ENCODE data around the gene RBP4.
"Not testable (repeated sequence)": the region's sequence is repeated elsewhere in the genome, so short reads cannot be mapped to it uniquely, and the experiment has no call there.

RBP4 gene

DNA sequence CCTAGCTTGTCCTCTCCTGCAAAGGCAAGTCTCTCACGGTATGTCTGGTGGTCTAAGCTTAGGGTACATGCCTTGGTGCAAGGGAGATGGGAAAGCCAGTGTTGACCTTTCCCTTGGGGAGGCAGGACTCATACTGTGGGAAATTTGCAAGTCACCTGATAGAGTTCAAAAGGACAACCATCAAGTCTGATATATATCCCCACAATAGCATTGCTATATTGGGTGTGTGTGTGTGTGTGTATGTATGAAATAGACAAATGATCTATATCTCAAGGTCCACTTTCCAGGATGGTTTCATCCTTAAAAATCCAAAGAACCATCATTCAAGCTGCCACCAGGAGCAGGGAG, 46.7 kb downstream of the RBP4 start:
- H3K4me3 ChIP-seq (ENCODE audit: low read depth, low read length) = no peak overlapping the region
- no peaks in the 10 kb centered on the region for H3K36me3 ChIP-seq (ENCODE audit: control insufficient read depth, insufficient read depth, low read length)
- H3K9me3 ChIP-seq (ENCODE audit: control insufficient read depth, insufficient read depth, low read length) = no peaks in the 10 kb centered on the region
- no peaks in the 10 kb centered on the region for H3K27me3 ChIP-seq (ENCODE audit: control insufficient read depth, insufficient read depth, low read length)
- peaks cover 5% of the 10 kb centered on the region for H3K4me1 ChIP-seq (ENCODE audit: control insufficient read depth, insufficient read depth, low read length)
- H3K9ac ChIP-seq (ENCODE audit: low read depth, low read length) = no peak overlapping the region

DNA sequence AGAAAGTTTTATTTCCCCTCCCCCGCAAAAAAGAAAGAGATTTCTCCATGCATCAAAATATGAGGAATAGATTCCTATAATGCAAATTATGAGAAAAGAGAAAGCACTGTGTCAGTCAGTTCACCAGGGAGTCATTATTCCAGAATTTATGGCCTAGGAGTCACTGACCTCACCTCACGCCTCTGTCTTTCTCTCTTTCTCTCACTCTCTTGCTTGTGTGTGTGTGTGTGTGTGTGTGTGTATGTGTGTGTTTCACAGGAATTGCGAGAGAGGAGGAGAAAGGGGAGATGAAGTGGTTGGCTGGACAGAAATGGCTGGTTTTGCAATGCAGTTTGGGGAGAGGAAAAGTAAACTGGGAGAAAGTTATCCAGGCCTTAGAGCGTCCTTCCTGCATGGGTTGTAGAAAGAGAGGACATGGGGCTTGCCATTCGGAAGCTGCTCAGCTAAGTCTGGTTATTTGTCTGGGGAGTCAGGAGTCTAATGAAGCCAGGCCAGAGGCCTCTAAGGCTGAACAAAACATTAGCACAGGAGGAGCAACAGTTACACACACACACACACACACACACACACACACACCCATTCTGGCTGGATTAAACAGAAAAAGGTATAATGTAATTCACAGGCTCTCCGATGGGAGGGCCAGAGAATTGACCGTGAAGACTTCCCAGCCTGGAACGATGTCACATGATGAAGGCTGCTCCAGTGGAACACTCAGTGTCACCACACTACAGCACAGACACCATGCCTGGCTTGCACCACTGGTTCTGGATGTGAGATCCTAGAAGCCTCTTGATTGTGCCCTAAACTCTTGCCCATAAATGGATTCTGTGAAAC, 47.3 kb downstream of the RBP4 start:
- no peak overlapping the region for H3K9ac ChIP-seq (ENCODE audit: low read depth, low read length)
- no peaks in the 10 kb centered on the region for H3K36me3 ChIP-seq (ENCODE audit: control insufficient read depth, insufficient read depth, low read length)
- H3K4me1 ChIP-seq (ENCODE audit: control insufficient read depth, insufficient read depth, low read length) = peaks cover 5% of the 10 kb centered on the region
- no peaks in the 10 kb centered on the region for H3K9me3 ChIP-seq (ENCODE audit: control insufficient read depth, insufficient read depth, low read length)
- H3K4me3 ChIP-seq (ENCODE audit: low read depth, low read length) = no peak overlapping the region
- H3K27me3 ChIP-seq (ENCODE audit: control insufficient read depth, insufficient read depth, low read length) = no peaks in the 10 kb centered on the region

- H3K4me3 ChIP-seq (ENCODE audit: low read depth, low read length) = no peak overlapping the region
Measured at GRCh38 chr10:93552780-93553179, 48.3 kb downstream of the RBP4 start.

GRCh38 chr10:93550606-93551005, 50.4 kb downstream of the RBP4 start:
- no peak overlapping the region for H3K9ac ChIP-seq (ENCODE audit: low read depth, low read length)
- H3K9me3 ChIP-seq (ENCODE audit: control insufficient read depth, insufficient read depth, low read length) = no peaks in the 10 kb centered on the region
- H3K36me3 ChIP-seq (ENCODE audit: control insufficient read depth, insufficient read depth, low read length) = no peaks in the 10 kb centered on the region
- H3K4me1 ChIP-seq (ENCODE audit: control insufficient read depth, insufficient read depth, low read length) = peaks cover 5% of the 10 kb centered on the region
- H3K27me3 ChIP-seq (ENCODE audit: control insufficient read depth, insufficient read depth, low read length) = no peaks in the 10 kb centered on the region
- H3K4me3 ChIP-seq (ENCODE audit: low read depth, low read length) = no peak overlapping the region

More at GRCh38 chr10:93552780-93553179, 48.3 kb downstream of the RBP4 start:
- H3K27me3 ChIP-seq (ENCODE audit: control insufficient read depth, insufficient read depth, low read length) = no peaks in the 10 kb centered on the region
- H3K9me3 ChIP-seq (ENCODE audit: control insufficient read depth, insufficient read depth, low read length) = no peaks in the 10 kb centered on the region
- no peaks in the 10 kb centered on the region for H3K36me3 ChIP-seq (ENCODE audit: control insufficient read depth, insufficient read depth, low read length)
- peaks cover 5% of the 10 kb centered on the region for H3K4me1 ChIP-seq (ENCODE audit: control insufficient read depth, insufficient read depth, low read length)
- no peak overlapping the region for H3K9ac ChIP-seq (ENCODE audit: low read depth, low read length)

DNA sequence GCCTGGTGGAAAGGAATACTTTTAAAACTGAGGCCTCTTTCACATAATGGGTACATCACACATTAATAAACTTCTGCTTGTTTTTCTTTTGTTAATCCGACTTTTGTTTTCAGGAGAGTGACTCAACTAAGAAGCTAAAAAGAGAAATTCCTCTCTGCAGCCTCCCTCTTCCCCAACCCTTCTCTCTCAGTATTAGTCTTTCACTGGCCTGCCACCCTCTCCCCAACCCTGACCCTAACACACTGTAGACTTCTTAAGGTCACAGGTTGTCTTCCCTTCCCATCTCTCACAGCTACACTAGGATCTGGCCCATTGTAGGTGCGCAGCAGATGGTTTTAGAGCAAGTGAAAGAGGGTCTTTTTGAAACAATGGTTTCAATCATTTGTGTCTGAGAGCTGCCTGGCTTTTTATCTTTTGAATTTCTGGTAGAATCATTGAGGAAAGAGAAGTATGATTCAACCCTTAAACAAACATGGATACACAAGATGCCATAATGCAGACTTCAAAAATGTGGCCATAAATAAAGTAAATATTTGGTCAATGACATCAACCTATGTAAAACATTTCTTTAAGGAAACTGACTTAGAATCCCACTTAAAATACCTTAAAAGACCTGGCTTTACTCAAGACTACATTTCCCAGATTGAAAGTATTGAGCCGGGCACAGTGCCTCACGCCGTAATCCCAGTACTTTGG, 52.5 kb downstream of the RBP4 start:
- Histone ChIP-seq H3K9me3 (ENCODE audit: control insufficient read depth, insufficient read depth, low read length) (no peaks in the 10 kb centered on the region), H3K4me3 (ENCODE audit: low read depth, low read length) (no peak overlapping the region), H3K9ac (ENCODE audit: low read depth, low read length) (no peak overlapping the region), H3K36me3 (ENCODE audit: control insufficient read depth, insufficient read depth, low read length) (no peaks in the 10 kb centered on the region), H3K4me1 (ENCODE audit: control insufficient read depth, insufficient read depth, low read length) (no peaks in the 10 kb centered on the region), H3K27me3 (ENCODE audit: control insufficient read depth, insufficient read depth, low read length) (peaks cover 1% of the 10 kb centered on the region)

GRCh38 chr10:93547522-93547921, 53.5 kb downstream of the RBP4 start:
- no peaks in the 10 kb centered on the region for H3K9me3 ChIP-seq (ENCODE audit: control insufficient read depth, insufficient read depth, low read length)
- no peaks in the 10 kb centered on the region for H3K4me1 ChIP-seq (ENCODE audit: control insufficient read depth, insufficient read depth, low read length)
- H3K9ac ChIP-seq (ENCODE audit: low read depth, low read length) = no peak overlapping the region
- no peak overlapping the region for H3K4me3 ChIP-seq (ENCODE audit: low read depth, low read length)
- H3K27me3 ChIP-seq (ENCODE audit: control insufficient read depth, insufficient read depth, low read length) = peaks cover 10% of the 10 kb centered on the region
- H3K36me3 ChIP-seq (ENCODE audit: control insufficient read depth, insufficient read depth, low read length) = no peaks in the 10 kb centered on the region

- H3K36me3 ChIP-seq (ENCODE audit: control insufficient read depth, insufficient read depth, low read length); H3K4me1 ChIP-seq (ENCODE audit: control insufficient read depth, insufficient read depth, low read length); H3K4me3 ChIP-seq (ENCODE audit: low read depth, low read length); H3K9me3 ChIP-seq (ENCODE audit: control insufficient read depth, insufficient read depth, low read length); H3K9ac ChIP-seq (ENCODE audit: low read depth, low read length): not testable (repeated sequence)
- peaks cover 14% of the 10 kb centered on the region for H3K27me3 ChIP-seq (ENCODE audit: control insufficient read depth, insufficient read depth, low read length)
Measured at GRCh38 chr10:93546995-93547394, 54.0 kb downstream of the RBP4 start.

DNA sequence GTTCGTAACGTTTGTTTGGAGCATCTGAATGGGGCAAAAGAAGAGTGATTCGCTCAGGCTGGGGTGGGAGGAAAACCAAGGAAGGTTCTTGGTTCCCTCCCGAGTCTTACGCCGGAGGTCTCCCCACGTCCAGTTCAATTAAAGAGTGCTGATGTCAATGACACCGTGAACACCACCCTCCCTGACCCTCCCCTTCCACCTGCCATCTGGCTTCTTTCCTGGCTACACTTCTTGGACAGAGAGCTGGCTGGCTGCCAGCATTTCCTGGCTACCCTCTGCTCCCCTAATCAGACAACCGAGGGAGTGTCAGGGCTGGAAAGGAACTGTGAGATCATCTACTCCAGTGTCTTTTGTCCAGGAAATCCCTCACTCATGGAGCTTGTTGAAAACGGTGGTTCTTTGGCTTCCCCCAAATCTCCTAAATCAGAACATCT, 58.7 kb downstream of the RBP4 start:
- Histone ChIP-seq H3K36me3 (ENCODE audit: control insufficient read depth, insufficient read depth, low read length) (no peaks in the 10 kb centered on the region), H3K27me3 (ENCODE audit: control insufficient read depth, insufficient read depth, low read length) (peaks cover 14% of the 10 kb centered on the region), H3K4me3 (ENCODE audit: low read depth, low read length) (no peak overlapping the region), H3K9me3 (ENCODE audit: control insufficient read depth, insufficient read depth, low read length) (no peaks in the 10 kb centered on the region), H3K4me1 (ENCODE audit: control insufficient read depth, insufficient read depth, low read length) (no peaks in the 10 kb centered on the region), H3K9ac (ENCODE audit: low read depth, low read length) (no peak overlapping the region)

Data from iPS-15b (cell line).